OCI-LY3 (cell line): ENCODE measurements around the gene LEMD1.

Experiments used
- CTCF ChIP-seq: fragments of 200-600, 300-600 bp; sonication (generic); IDR thresholded peaks from 2 replicates; pipeline ENCODE4 v1.5.1; 2014; ENCODE audit warnings: antibody characterized with exemption, low read length, low read depth
- EZH2phosphoT487 ChIP-seq: fragments of 200-600 bp; shearing (Covaris generic); IDR thresholded peaks from 2 replicates; pipeline ENCODE4 v1.6.1; 2018; ENCODE audit warnings: antibody characterized with exemption, mixed run types, low read depth

- no peak for TF ChIP-seq EZH2phosphoT487
- TF ChIP-seq CTCF, result no peak
Observed at GRCh38 chr1:205358579-205358978, 63.3 kb downstream of the LEMD1 start.
